Heart left ventricle (tissue), 13 donors: ENCODE data around the gene P4HB.

Experiments used
- CTCF ChIP-seq, 12 donors: fragments of 200-600 bp; sonication (generic) in 4 of 12; IDR thresholded peaks; one replicate each; pipeline versions ENCODE4 v1.5.0 to v1.8.0; 2018 to 2022; ENCODE audit warnings: antibody characterized with exemption in 12 of 12, mild to moderate bottlenecking in 5 of 12
- POLR2A ChIP-seq, 2 donors: fragments of 450-650 bp; IDR thresholded peaks; one replicate each; pipeline ENCODE4 v1.6.1; 2017; ENCODE audit warnings: antibody characterized with exemption in 2 of 2, mild to moderate bottlenecking in 2 of 2, moderate library complexity in 2 of 2
- donor health status: ischemic (EF 13 %, LVEDD 7.1; RV severe dilation, severe dysfunction).
- donor health status: DM: no; HTN: yes; CAD: no.
- donor health status: DM: no; HTN: no; CAD: no.
- donor health status: ischemic (EF 25% LVEDD 6.9; RV normal size, moderate dysfunction).
- donor health status: ischemic (EF 25% LVEDD 5.7; RV mildly dilated, moderate dysfunction).
- donor health status: ischemic (EF 35%, LVEDD 5.7; RV mildly dilated, moderate dysfunction).
- donor health status: nonischemic (EF 11% LVEDD 7.7; RV severe dilation, severe dysfunction).
- donor health status: DM: yes; HTN: yes; CAD: no.
- donor health status: PGD.
- donor health status: ischemic (EF 29% LVEDD 5.4; RV normal size, mild dysfunction).
- donor health status: nonischemic (EF 23%, LVEDD 6.1; RV moderate dilation, normal function).

DNA sequence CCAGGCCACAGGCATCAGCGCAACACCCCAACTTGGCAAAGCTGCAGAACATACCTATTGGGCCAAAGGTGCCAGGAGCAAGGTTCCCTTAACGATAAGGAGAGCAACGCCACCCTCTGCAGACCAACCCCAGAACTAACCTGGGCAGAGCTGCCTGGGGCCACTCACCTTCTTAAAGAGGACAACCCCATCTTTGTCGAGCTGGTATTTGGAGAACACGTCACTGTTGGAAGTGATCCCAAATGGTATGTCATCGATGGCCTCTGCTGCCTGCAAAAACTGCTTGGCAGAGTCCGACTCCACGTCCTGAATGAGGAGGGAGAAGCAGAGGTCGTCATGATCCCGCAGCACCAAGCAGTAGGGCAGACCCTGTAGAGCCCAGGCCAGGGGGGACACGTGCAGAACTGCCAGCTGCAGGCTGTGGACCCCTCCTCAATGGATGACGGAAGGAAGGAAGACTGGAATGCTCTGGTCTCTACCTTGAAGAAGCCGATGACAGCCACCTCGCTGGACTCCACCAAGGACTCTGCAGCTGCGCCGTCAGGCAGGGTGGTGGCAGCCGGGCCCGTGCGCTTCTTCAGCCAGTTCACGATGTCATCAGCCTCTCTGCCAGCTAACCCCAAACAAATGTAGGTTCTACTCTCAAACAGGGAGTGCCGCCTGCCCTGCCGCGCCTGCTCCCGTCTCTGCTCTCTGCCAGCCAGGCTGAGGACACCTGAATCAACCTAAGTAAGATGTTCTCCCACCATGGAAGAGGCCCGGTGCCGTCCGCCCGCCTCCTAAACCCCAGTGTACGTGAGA lies 5.2 kb downstream of the P4HB start:
- no peak for TF ChIP-seq CTCF (IDR thresholded peaks at IDR 0.05)
- TF ChIP-seq POLR2A (IDR thresholded peaks at IDR 0.05): no peak
